CD4-positive, alpha-beta T cell treated with Interferon alpha-2 for 1 hour (primary cell): Measurements from ENCODE around the gene HHEX.
A peak's percentile ranks its signal among the peaks of the same experiment; 100 is the strongest.

Experiments used
- DNase-seq, 2 donors: peaks; one replicate each; pipeline ENCODE4 v3.0.0-alpha.2; 2020 to 2022

Gene HHEX

DNA sequence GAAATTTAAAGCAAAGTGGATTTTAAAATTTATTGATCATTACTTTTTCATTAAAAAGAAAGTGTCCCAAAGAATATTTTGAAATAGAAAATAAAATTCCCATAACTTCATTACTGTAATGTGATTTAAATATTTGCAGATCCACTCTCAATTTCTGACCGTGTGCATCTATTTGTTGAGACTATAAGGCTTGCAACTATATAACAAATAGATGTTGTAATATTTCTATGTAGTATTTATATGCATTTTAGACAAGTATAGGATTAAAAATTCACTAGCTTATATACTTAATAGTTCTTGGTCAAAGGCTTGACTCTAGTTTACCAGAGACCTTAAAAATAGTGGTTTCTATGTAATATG is 3.8 kb downstream of the HHEX start:
- no peak for DNase-seq

DNA sequence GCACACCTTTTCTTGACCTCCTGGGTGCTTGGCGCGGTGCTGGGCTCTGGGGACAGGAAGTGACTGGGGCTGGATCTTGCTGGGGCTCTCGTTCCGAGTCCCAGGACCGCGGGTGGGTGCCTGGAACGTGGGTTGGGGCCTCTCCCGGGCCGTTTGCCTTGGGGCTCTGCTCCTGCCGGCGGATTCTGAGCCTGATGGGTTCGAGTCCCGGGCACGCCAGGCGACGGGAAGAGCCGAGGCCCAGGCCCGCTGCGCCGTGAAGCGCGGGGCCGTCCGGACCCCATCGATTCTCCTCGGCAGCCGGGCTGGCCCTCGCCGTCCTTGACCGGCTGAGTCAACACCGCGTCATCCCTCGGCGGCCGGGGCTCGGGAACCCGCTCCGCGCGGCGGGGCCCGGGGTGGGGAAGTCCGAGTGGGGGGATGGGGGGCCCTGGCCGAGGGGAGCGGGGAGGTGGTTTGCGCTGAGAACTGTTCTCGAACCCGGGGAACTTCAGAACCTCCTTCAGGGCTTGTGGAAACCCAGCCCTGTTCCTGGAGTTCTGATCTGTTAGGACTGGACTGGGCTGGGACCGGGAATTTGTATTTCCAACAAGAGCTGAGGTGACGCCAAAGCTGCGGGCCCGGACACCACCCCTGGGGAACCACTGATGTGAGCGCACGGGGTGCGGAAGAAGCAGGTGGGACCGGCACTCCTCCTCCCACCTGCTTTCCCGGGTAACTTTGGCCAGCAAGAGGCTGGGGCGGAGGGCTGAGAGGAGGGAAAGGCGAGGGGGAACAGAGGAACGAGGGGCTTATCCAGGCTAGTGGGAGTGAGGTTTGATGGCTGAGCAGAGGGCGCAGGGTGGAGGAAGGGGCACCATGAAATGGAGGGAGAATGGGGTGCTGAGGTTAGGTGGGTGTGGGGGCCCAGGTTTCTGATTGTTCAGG is 6.2 kb downstream of the HHEX start:
- no peak for DNase-seq

- no peak for DNase-seq
Observed at GRCh38 chr10:92696606-92697383, 7.0 kb downstream of the HHEX start.

DNA sequence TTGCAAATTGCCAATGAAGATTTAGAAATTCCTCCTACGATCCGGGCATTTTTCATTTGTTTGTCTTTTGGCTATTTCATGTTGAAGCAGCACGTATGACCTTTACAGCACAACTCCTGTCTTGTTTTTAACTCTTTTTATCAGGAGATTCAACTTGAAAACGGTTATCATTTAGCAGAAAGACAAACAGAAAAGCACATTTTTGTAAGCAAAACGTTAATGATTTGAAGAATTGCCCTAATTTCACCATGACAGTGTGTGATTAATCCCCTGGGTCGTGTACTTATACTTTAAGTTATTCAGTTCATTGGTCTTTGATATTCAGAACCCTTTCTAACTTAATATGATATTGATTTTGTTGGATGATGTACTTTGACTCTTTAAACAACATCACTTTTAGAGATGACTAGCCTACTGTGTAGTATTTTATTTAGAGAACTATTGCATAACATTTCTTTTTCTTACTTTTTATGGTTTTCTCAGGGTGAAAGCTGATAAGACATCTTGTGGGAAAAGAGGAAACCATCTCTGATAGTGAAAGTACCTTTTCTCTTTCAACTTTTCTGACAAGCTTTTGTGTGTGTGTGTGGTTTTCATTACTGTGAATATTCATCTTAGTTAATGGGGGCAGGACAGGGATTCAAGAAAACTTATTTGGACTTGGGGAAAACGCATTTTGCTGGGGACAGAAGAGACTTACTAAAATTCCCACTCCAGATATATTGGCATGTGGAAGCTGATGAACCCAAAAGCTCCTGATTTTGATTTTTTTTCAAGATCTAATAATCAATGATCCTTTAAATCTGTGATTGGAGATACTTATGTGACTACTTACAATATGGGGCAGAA is 8.1 kb downstream of the HHEX start:
- no peak for DNase-seq

GRCh38 chr10:92699193-92699517 is 9.4 kb downstream of the HHEX start:
- DNase-seq = no peak

DNA sequence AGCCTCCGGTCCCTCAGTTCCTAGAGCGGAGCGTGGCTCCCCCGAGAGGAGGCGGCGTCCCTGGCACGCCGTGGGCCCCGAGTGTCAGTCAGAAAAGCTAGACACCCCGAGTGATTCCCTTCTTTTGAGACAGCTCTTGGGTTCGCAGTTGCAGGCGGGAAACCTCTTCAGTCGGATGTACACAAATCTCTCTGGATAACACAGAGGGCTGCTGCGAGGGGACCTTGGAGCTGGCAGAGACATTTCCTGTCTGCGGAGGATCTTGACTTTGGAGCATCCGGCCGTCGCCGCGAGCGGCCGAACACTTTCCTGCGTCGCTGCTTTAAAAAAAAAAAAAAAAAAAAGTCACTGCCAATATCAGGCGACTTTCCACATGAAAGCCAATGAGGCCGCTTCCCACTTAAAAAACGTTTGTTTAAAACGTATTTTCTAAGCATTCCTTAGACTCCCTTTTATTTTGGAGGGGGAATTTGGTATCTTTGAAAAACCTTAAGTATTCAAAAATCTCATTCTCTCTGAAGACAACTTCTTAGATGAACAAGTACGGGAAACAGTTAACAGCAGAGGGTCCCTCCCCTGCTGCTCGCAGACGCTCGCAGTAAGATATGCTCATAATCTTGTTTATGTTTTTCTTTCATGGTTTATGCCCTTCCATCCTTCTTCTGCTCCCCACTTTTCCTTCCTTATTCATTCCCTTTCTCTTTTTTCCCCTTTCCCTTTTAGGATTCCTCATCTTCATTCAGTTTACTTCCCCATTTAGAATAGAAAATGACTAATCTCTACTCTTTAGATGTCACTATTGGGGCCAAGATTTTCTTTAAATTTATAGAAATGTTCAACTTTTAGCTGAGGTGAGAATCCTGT is 10.0 kb downstream of the HHEX start:
- DNase-seq = peak in 1 of 2 donors; percentile 34

DNA sequence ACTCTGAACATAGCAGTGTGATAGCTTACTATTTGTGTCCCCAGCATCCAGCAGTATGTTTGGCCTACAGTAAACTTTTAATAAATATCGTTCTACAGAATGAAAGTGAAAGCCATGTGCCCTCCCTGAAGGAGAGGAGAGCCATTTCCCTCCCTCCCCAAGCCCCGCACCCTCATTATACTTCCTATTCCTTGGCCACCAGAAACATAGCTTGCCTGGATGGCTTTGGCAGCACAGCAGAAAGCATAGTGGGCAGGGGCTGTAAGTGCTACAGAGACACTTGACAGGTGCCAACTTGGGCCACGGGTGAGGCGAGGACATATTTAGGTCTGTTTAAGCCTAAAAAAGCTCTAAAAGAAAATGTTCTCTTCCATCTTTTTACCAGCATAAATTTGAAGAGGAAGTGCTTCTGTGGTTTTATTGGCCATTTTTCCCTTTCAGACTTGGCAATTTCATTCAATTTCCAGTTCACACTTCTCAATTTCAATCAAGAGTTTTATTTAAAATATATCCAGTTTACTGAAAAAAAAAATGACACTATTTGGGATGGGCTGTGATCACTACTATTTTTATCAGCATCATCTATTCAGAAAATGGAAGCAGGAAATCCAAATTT is 12.7 kb downstream of the HHEX start:
- DNase-seq = no peak

DNA sequence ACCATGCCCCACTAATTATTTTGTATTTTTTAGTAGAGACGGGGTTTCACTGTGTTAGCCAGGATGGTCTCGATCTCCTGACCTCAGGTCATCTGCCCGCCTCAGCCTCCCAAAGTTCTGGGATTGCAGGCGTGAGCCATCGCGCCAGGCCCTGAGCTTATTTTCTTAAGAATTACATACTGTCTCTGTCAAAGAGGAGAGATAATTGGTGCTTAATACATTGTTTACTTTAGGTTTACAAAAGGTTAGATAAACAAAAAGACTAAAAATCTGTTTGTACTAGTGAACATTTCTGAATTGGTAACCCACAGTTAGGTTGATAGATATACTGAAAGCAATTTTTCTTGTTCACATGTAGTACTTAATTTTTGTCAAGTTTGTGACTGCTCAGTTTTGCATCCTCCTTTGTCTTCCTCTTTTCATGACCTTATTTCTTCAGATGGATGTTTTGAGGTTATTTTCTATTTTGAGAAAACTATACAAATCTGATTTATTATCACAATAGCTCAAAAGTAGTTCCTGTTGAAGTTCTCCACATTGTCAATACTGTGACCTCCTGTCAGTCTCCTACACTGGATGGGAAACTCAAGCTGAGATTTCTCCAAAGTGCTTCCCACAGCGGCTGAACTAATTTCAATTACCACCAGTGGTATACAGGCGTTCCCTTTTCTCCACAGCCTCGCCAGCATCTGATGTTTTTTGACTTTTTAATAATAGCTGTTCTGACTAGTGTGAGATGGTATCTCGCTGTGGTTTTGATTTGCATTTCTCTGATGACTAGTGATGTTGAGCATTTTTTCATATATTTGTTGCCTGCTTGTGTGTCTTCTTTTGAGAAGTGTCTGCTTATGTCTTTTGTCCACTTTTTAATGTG is 22.5 kb downstream of the HHEX start:
- no peak for DNase-seq

GRCh38 chr10:92714152-92714845 is 24.5 kb downstream of the HHEX start:
- DNase-seq = no peak

DNA sequence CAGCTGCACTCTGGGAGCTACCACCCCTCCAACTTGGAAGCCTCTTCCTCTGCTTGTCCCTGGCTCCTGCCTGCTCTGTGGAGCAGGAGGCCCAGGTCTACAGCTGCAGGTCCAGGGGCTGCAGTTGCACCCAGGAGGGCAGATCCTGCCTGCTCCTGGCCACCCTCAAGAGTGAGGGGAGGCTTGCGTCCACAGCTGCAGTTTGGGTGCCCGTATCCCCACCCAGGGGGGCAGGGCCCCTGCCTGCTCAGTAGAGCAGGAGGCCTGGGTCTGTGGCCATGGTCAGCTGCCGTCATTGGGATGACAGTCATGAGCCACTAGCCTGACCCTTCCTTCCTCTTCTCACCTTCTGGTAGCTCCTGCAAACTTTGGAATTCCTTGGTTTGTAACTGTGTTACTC is 25.1 kb downstream of the HHEX start:
- no peak for DNase-seq

- no peak for DNase-seq
Observed at GRCh38 chr10:92719991-92720830, 30.5 kb downstream of the HHEX start.

- DNase-seq = no peak
Observed at GRCh38 chr10:92720831-92721165, 31.0 kb downstream of the HHEX start.

GRCh38 chr10:92722349-92722748 is 32.6 kb downstream of the HHEX start:
- DNase-seq = no peak

GRCh38 chr10:92727141-92727540 is 37.4 kb downstream of the HHEX start:
- DNase-seq = no peak

GRCh38 chr10:92727550-92727949 is 37.8 kb downstream of the HHEX start:
- DNase-seq = no peak

DNA sequence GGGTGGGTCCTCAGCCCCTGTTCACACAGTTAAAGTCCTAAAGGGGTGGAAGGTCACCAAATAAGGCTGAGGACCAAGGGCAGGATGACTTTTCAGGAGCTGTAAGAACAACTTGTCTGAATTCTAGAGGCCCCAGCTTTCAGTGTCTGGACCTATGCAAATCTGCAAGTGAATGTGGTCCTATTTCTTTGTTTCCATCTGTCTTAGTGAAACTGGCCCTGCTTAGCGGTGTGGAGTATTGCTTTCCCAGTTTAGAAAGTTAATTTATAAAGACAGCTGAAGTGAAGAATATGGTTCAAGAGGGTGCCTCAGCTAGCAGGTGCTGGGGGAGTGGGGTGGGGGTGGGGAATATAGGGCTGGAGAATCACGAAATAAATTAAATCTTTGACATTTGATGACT is 40.1 kb downstream of the HHEX start:
- DNase-seq = no peak

- no peak for DNase-seq
Observed at GRCh38 chr10:92732958-92733357, 43.2 kb downstream of the HHEX start.

GRCh38 chr10:92734301-92734700 is 44.5 kb downstream of the HHEX start:
- no peak for DNase-seq

DNA sequence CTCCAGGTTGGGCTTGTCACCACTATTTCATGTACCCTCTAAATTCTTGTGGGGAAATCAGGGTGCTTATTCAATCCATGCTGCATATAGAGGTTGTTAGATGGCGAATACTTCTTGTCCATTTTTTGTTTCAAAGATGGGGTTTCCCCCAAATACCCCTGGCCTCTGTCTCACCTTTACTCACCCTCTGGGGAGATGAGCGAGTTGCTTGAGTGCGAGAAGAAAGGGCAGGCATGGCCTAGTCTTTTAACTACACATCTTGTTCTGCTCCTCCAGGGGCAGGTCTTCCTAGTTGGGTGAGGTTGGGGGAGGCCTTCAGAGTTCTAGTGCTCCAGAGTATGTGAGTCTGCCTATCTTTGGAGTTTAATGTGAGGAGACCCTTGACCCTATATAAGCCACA is 46.2 kb downstream of the HHEX start:
- no peak for DNase-seq
